ENCODE data around the gene TMPRSS11A. TPM values are rescaled to one million over a fixed set of nuclear protein-coding genes. Genes with fewer than 3 reads are reported as not detected.

Gene TMPRSS11A
- total RNA-seq, result 9.2 TPM

- no peak for DNase-seq
These were observed at the start of gene TMPRSS11A for GRCh38 chr4:67963356-67963755. Gene TMPRSS11A (minus strand): TSS chr4:67963493. CDS start chr4:67963393, 100 bp downstream.

GRCh38 chr4:68011684-68012083, 48.4 kb upstream of the TMPRSS11A start:
- DNase-seq, result no peak

- no peak for DNase-seq
These were observed 39.6 kb upstream of the TMPRSS11A start for GRCh38 chr4:68002906-68003305.

- no peak for DNase-seq
These were observed 32.8 kb upstream of the TMPRSS11A start for GRCh38 chr4:67996127-67996526.

- no peak for DNase-seq
These were observed 25.7 kb upstream of the TMPRSS11A start for GRCh38 chr4:67988991-67989390.

- no peak for DNase-seq
These were observed 20.0 kb upstream of the TMPRSS11A start for GRCh38 chr4:67983333-67983732.

GRCh38 chr4:67980512-67980911, 17.2 kb upstream of the TMPRSS11A start:
- no peak for DNase-seq

- no peak for DNase-seq
These were observed 10.3 kb upstream of the TMPRSS11A start for GRCh38 chr4:67973608-67974007.

- no peak for DNase-seq
These were observed 8.4 kb downstream of the TMPRSS11A start for GRCh38 chr4:67954890-67955289.

- no peak for DNase-seq
These were observed 22.2 kb downstream of the TMPRSS11A start for GRCh38 chr4:67941074-67941473.

- DNase-seq, result no peak
These were observed 22.8 kb downstream of the TMPRSS11A start for GRCh38 chr4:67940506-67940905.

- no peak for DNase-seq
These were observed 24.1 kb downstream of the TMPRSS11A start for GRCh38 chr4:67939195-67939594.

GRCh38 chr4:67935888-67936287, 27.4 kb downstream of the TMPRSS11A start:
- no peak for DNase-seq

- DNase-seq, result peak; percentile 33
These were observed 28.7 kb downstream of the TMPRSS11A start for GRCh38 chr4:67934628-67935027.

- DNase-seq, result peak; percentile 7
These were observed 29.5 kb downstream of the TMPRSS11A start for GRCh38 chr4:67933755-67934154.

GRCh38 chr4:67933038-67933437, 30.3 kb downstream of the TMPRSS11A start:
- DNase-seq, result no peak

- no peak for DNase-seq
These were observed 32.0 kb downstream of the TMPRSS11A start for GRCh38 chr4:67931256-67931655.

GRCh38 chr4:67929426-67929825, 33.9 kb downstream of the TMPRSS11A start:
- no peak for DNase-seq

- DNase-seq, result no peak
These were observed 34.7 kb downstream of the TMPRSS11A start for GRCh38 chr4:67928546-67928945.

GRCh38 chr4:67927251-67927650, 36.0 kb downstream of the TMPRSS11A start:
- no peak for DNase-seq

- no peak for DNase-seq
These were observed 36.8 kb downstream of the TMPRSS11A start for GRCh38 chr4:67926485-67926884.

GRCh38 chr4:67922697-67923096, 40.6 kb downstream of the TMPRSS11A start:
- no peak for DNase-seq

GRCh38 chr4:67918428-67918827, 44.9 kb downstream of the TMPRSS11A start:
- DNase-seq, result peak; percentile 24

- no peak for DNase-seq
These were observed 47.8 kb downstream of the TMPRSS11A start for GRCh38 chr4:67915400-67915966.

- no peak for DNase-seq
These were observed 51.2 kb downstream of the TMPRSS11A start for GRCh38 chr4:67912080-67912479.

All from tongue (tissue), 2 donors.